Cardiac muscle cell (in vitro differentiated cells and primary cell): ENCODE results near the gene PDXP. TPM values are rescaled to one million over a fixed set of nuclear protein-coding genes. Genes with fewer than 3 reads are reported as not detected.

ENCODE experiments used
- DNase-seq, 2 donors: peaks; one replicate each; pipeline versions ENCODE4 v3.0.0 to v3.0.0-alpha.2; 2010 to 2017; ENCODE audit warnings: low read depth in 1 of 2, low spot score in 1 of 2
- H3K27ac ChIP-seq: fragments of 200-600 bp; sonication (generic); 2 replicates; pipeline ENCODE4 v1.5.1; 2016
- H3K27me3 ChIP-seq: fragments of 200-600 bp; sonication (generic); 2 replicates; pipeline ENCODE4 v1.6.0; 2016; ENCODE audit warnings: control low read depth
- H3K36me3 ChIP-seq: fragments of 200-600 bp; sonication (generic); 2 replicates; pipeline ENCODE4 v1.5.1; 2016; ENCODE audit warnings: control low read depth
- H3K4me1 ChIP-seq: fragments of 200-600 bp; sonication (generic); 2 replicates; pipeline ENCODE4 v1.8.1; 2017; ENCODE audit warnings: low read depth, mild to moderate bottlenecking, mixed run types
- H3K4me3 ChIP-seq: fragments of 200-600 bp; sonication (generic); 2 replicates; pipeline ENCODE4 v1.5.1; 2016; ENCODE audit warnings: mild to moderate bottlenecking
- H3K9me3 ChIP-seq: fragments of 200-600 bp; sonication (generic); 2 replicates; pipeline ENCODE4 v1.5.1; 2017; ENCODE audit warnings: low read depth, mild to moderate bottlenecking, control low read depth
- polyA plus RNA-seq: library from polyadenylated mRNA; unstranded; fragments of >200 nt; fragmentation: Nextera tagmentation; extraction: Ambion mirVana; gene quantifications from 2 replicates; pipeline ENCODE4 v1.2.1, GENCODE V29; 2016
- total RNA-seq: library from RNA; depleted of rRNA; stranded (reverse); fragments of >200 nt; gene quantifications from 2 replicates; pipeline ENCODE4 v1.2.3, GENCODE V29; 2016
- TF ChIP-seq, protein P1 (sequence below): IDR thresholded peaks from 2 replicates; pipeline ENCODE4 v1.5.1; 2012; ENCODE audit warnings: low read depth, mild to moderate bottlenecking, low read length

PDXP gene
- total and polyA plus RNA-seq, 2 experiments from 2014 or later = 48.5 to 117 TPM

DNA sequence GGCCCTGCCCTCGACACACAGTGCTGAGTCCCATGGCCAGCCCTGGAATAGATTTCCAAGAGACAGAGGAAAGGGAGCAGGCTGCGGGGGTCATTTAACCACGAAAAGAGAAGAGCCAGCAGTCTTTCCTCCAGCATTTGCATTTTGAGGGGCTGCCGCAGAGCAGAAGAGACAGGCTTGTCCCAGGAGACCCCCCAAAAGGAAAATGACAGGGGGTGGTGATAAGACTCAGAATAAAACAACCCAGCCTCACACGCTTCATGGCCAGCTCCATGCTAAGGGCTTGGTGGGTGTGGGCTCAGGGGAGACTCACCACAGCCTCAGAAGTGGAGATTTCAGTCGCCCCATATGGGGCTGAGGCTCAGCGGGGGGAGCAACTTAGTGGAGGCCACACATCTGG lies 55.2 kb downstream of the PDXP start:
- no peak overlapping the region for H3K27ac ChIP-seq
- no peaks in the 10 kb centered on the region for H3K9me3 ChIP-seq
- no peak overlapping the region for H3K4me3 ChIP-seq
- H3K36me3 ChIP-seq = peaks cover 8% of the 10 kb centered on the region
- TF ChIP-seq, protein P1, sequence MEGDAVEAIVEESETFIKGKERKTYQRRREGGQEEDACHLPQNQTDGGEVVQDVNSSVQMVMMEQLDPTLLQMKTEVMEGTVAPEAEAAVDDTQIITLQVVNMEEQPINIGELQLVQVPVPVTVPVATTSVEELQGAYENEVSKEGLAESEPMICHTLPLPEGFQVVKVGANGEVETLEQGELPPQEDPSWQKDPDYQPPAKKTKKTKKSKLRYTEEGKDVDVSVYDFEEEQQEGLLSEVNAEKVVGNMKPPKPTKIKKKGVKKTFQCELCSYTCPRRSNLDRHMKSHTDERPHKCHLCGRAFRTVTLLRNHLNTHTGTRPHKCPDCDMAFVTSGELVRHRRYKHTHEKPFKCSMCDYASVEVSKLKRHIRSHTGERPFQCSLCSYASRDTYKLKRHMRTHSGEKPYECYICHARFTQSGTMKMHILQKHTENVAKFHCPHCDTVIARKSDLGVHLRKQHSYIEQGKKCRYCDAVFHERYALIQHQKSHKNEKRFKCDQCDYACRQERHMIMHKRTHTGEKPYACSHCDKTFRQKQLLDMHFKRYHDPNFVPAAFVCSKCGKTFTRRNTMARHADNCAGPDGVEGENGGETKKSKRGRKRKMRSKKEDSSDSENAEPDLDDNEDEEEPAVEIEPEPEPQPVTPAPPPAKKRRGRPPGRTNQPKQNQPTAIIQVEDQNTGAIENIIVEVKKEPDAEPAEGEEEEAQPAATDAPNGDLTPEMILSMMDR = no peak
- no peaks in the 10 kb centered on the region for H3K27me3 ChIP-seq
- no peaks in the 10 kb centered on the region for H3K4me1 ChIP-seq
- DNase-seq = no peak

- TF ChIP-seq, protein P1 = no peak
- peaks cover 8% of the 10 kb centered on the region for H3K36me3 ChIP-seq
- H3K27me3 ChIP-seq = no peaks in the 10 kb centered on the region
- H3K27ac ChIP-seq = no peak overlapping the region
- no peaks in the 10 kb centered on the region for H3K9me3 ChIP-seq
- H3K4me3 ChIP-seq = no peak overlapping the region
- DNase-seq = no peak
- no peaks in the 10 kb centered on the region for H3K4me1 ChIP-seq
Measured at GRCh38 chr22:37714634-37715033, 56.1 kb downstream of the PDXP start.

DNA sequence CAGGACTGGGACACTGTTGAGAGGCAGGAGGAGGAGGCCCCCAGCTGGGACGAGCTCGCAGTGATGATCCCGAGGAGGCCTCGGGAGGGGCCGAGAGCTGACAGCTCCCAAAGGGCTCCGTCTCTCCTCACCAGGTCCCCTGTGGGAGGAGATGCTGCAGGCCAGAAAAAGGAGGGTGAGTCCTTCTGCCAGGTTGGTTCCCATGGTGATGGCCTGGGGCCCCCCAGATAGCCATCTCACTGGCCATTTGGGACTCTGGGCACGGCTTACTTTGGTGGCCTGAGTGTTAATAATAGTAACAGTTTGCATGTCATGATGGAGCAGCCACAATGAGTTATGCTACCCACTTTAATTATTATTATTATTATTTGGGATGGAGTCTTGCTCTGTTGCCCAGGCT lies 57.2 kb downstream of the PDXP start:
- TF ChIP-seq, protein P1 = no peak
- DNase-seq = no peak
- Histone ChIP-seq H3K27ac (no peak overlapping the region), H3K36me3 (peaks cover 8% of the 10 kb centered on the region), H3K27me3 (no peaks in the 10 kb centered on the region), H3K9me3 (no peaks in the 10 kb centered on the region), H3K4me1 (no peaks in the 10 kb centered on the region), H3K4me3 (no peak overlapping the region)

Other genes with a start within 250 kb of the PDXP start
- 0.09 and 0.11 TPM in 2 replicates for gene ELFN2, start 231.2 kb upstream of the PDXP start, total RNA-seq
- not detected in 2 replicates for gene ELFN2, start 231.2 kb upstream of the PDXP start, polyA plus RNA-seq
- gene MFNG, start 172.3 kb upstream of the PDXP start, total RNA-seq = 1.2 and 2.6 TPM in 2 replicates
- gene MFNG, start 172.3 kb upstream of the PDXP start, polyA plus RNA-seq = 6.4 and 9.2 TPM in 2 replicates
- 3.3 and 4.5 TPM in 2 replicates for gene CARD10, start 139.3 kb upstream of the PDXP start, total RNA-seq
- 2.1 and 3.9 TPM in 2 replicates for gene CARD10, start 139.3 kb upstream of the PDXP start, polyA plus RNA-seq
- 8.9 and 12.7 TPM in 2 replicates for gene CDC42EP1, start 98.2 kb upstream of the PDXP start, total RNA-seq
- 10.9 and 21.6 TPM in 2 replicates for gene CDC42EP1, start 98.2 kb upstream of the PDXP start, polyA plus RNA-seq
- gene LGALS2, start 78.6 kb upstream of the PDXP start, total RNA-seq = not detected in 2 replicates
- not detected in 2 replicates for gene LGALS2, start 78.6 kb upstream of the PDXP start, polyA plus RNA-seq
- 91.9 and 114 TPM in 2 replicates for gene GGA1, start 49.9 kb upstream of the PDXP start, total RNA-seq
- 81.9 and 82.6 TPM in 2 replicates for gene GGA1, start 49.9 kb upstream of the PDXP start, polyA plus RNA-seq
- gene SH3BP1, start 19.1 kb upstream of the PDXP start, total RNA-seq = 24.3 and 51.9 TPM in 2 replicates
- 15.0 and 20.7 TPM in 2 replicates for gene SH3BP1, start 19.1 kb upstream of the PDXP start, polyA plus RNA-seq
- 6.6 and 24.5 TPM in 2 replicates for gene LGALS1, start 16.9 kb downstream of the PDXP start, total RNA-seq
- gene LGALS1, start 16.9 kb downstream of the PDXP start, polyA plus RNA-seq = 8.1 and 37.3 TPM in 2 replicates
- gene NOL12, start 27.6 kb downstream of the PDXP start, total RNA-seq = 36.0 and 38.3 TPM in 2 replicates
- gene NOL12, start 27.6 kb downstream of the PDXP start, polyA plus RNA-seq = 21.9 and 34.2 TPM in 2 replicates
- gene TRIOBP, start 38.3 kb downstream of the PDXP start, total RNA-seq = 160 and 202 TPM in 2 replicates
- gene TRIOBP, start 38.3 kb downstream of the PDXP start, polyA plus RNA-seq = 150 and 191 TPM in 2 replicates
- 74.2 and 95.0 TPM in 2 replicates for gene GCAT, start 149.2 kb downstream of the PDXP start, total RNA-seq
- gene GCAT, start 149.2 kb downstream of the PDXP start, polyA plus RNA-seq = 66.4 and 97.6 TPM in 2 replicates
- gene GALR3, start 164.7 kb downstream of the PDXP start, total RNA-seq = not detected in 2 replicates
- 0.95 and 1.0 TPM in 2 replicates for gene GALR3, start 164.7 kb downstream of the PDXP start, polyA plus RNA-seq
- 49.9 and 59.1 TPM in 2 replicates for gene ANKRD54, start 185.6 kb downstream of the PDXP start, total RNA-seq
- gene ANKRD54, start 185.6 kb downstream of the PDXP start, polyA plus RNA-seq = 43.8 and 44.2 TPM in 2 replicates
- 407 and 422 TPM in 2 replicates for gene EIF3L, start 190.7 kb downstream of the PDXP start, total RNA-seq
- 213 and 387 TPM in 2 replicates for gene EIF3L, start 190.7 kb downstream of the PDXP start, polyA plus RNA-seq
- gene MICALL1, start 247.6 kb downstream of the PDXP start, total RNA-seq = 27.4 and 34.9 TPM in 2 replicates
- 10.2 and 13.6 TPM in 2 replicates for gene MICALL1, start 247.6 kb downstream of the PDXP start, polyA plus RNA-seq